Measurements from ENCODE around the gene NHLRC3.
"Not testable (repeated sequence)": the region's sequence is repeated elsewhere in the genome, so short reads cannot be mapped to it uniquely, and the experiment has no call there.

The NHLRC3 gene

GRCh38 chr13:39048806-39049205 lies 10.6 kb downstream of the NHLRC3 start:
- DNase-seq: no peak

- no peak for DNase-seq
Observed at GRCh38 chr13:39049274-39049673, 11.0 kb downstream of the NHLRC3 start.

GRCh38 chr13:39051157-39051556 lies 12.9 kb downstream of the NHLRC3 start:
- DNase-seq: no peak

- DNase-seq: no peak
Observed at GRCh38 chr13:39052944-39053343, 14.7 kb downstream of the NHLRC3 start.

- no peak for DNase-seq
Observed at GRCh38 chr13:39054112-39054511, 15.9 kb downstream of the NHLRC3 start.

GRCh38 chr13:39056018-39056417 lies 17.8 kb downstream of the NHLRC3 start:
- no peak for DNase-seq

GRCh38 chr13:39058040-39058439 lies 19.8 kb downstream of the NHLRC3 start:
- no peak for DNase-seq

GRCh38 chr13:39062004-39062403 lies 23.7 kb downstream of the NHLRC3 start:
- DNase-seq: no peak

GRCh38 chr13:39072842-39073241 lies 34.6 kb downstream of the NHLRC3 start:
- DNase-seq: no peak

GRCh38 chr13:39073983-39074382 lies 35.7 kb downstream of the NHLRC3 start:
- no peak for DNase-seq

GRCh38 chr13:39086251-39086945 lies 48.1 kb downstream of the NHLRC3 start:
- not testable (repeated sequence) for DNase-seq

- DNase-seq: no peak
Observed at GRCh38 chr13:39091586-39091985, 53.3 kb downstream of the NHLRC3 start.

GRCh38 chr13:39095500-39095899 lies 57.2 kb downstream of the NHLRC3 start:
- no peak for DNase-seq

GRCh38 chr13:39099231-39099630 lies 61.0 kb downstream of the NHLRC3 start:
- DNase-seq: no peak
